Natural killer cell (primary cell): ENCODE data around the gene C1orf198. TPM values are rescaled to one million over a fixed set of nuclear protein-coding genes. Genes with fewer than 3 reads are reported as not detected.

ENCODE experiments used
- ATAC-seq, 3 donors: fragments of 150-1000 bp in 2 of 3; fragments of 200-7000 bp in 1 of 3; cut with Tn5 transposase; 1 replicate in 1 of 3; 2 replicates in 2 of 3; pipeline ENCODE4 v1.10.0; 2021; ENCODE audit warnings: mild to moderate bottlenecking in 2 of 3, moderate library complexity in 2 of 3
- DNase-seq, 2 donors: peaks; one replicate each; pipeline versions ENCODE4 v3.0.0 to v3.0.0-alpha.2; 2013 to 2021; ENCODE audit warnings: mixed read lengths in 1 of 2
- H3K27ac ChIP-seq: one replicate; pipeline ENCODE4 v1.5.1; 2013; ENCODE audit warnings: mild to moderate bottlenecking, low read length
- H3K27me3 ChIP-seq: one replicate; pipeline ENCODE4 v1.6.1; 2013; ENCODE audit warnings: low read length; ENCODE audit not compliant: control insufficient read depth, insufficient read depth
- H3K36me3 ChIP-seq: one replicate; pipeline ENCODE4 v1.6.1; 2013; ENCODE audit warnings: low read length; ENCODE audit not compliant: control insufficient read depth, insufficient read depth
- H3K4me1 ChIP-seq: one replicate; pipeline ENCODE4 v1.6.1; 2013; ENCODE audit warnings: low read length; ENCODE audit not compliant: control insufficient read depth, insufficient read depth
- H3K4me3 ChIP-seq: one replicate; pipeline ENCODE4 v1.5.1; 2013; ENCODE audit warnings: low read length
- H3K9me3 ChIP-seq: one replicate; pipeline ENCODE4 v1.6.1; 2013; ENCODE audit warnings: low read length; ENCODE audit not compliant: control insufficient read depth, insufficient read depth
- H3K27ac Mint-ChIP-seq, 2 donors: one replicate each; pipeline ENCODE4 v1.8.0; 2022; ENCODE audit warnings: mild to moderate bottlenecking in 2 of 2, mixed read lengths in 2 of 2, moderate library complexity in 1 of 2
- H3K27me3 Mint-ChIP-seq, 2 donors: one replicate each; pipeline ENCODE4 v1.8.0; 2022; ENCODE audit warnings: low read depth in 2 of 2, mixed read lengths in 2 of 2
- H3K36me3 Mint-ChIP-seq: one replicate; pipeline ENCODE4 v1.8.0; 2022; ENCODE audit warnings: mixed read lengths
- H3K4me1 Mint-ChIP-seq, 2 donors: one replicate each; pipeline ENCODE4 v1.8.0; 2022; ENCODE audit warnings: mixed read lengths in 2 of 2
- H3K4me3 Mint-ChIP-seq: one replicate; pipeline ENCODE4 v1.8.0; 2022; ENCODE audit warnings: mild to moderate bottlenecking, moderate library complexity, mixed read lengths
- H3K9me3 Mint-ChIP-seq, 2 donors: one replicate each; pipeline ENCODE4 v1.8.0; 2022; ENCODE audit warnings: mixed read lengths in 2 of 2
- WGBS: methylation state at CpG from one replicate; pipeline ENCODE4 v1.1.7; 2013; ENCODE audit warnings: missing lambda C conversion rate; ENCODE audit not compliant: insufficient coverage; 5-methylcytosine and 5-hydroxymethylcytosine counted together
- intact Hi-C: fragments of 100-400 bp; cut with micrococcal nuclease; formaldehyde crosslinking; loops from one replicate; pipeline ENCODE4 v1.14.2; 2022
- total RNA-seq, 4 donors: library from RNA; stranded (reverse); fragments of 120-200 nt in 1 of 4; gene quantifications; one replicate each; pipeline versions ENCODE4 v1.2.3 to v1.2.4, GENCODE V29; 2013 to 2022
- TF ChIP-seq, protein P1 (sequence below): fragments of 200-600 bp; IDR thresholded peaks from one replicate; pipeline ENCODE4 v1.8.0; 2022; ENCODE audit warnings: antibody characterized with exemption

C1orf198 gene
- total RNA-seq, 3 donors from 2014 or later (not counting 1 experiment from before 2014, with no cell fraction given) = 2.4 to 3.2 (median 3.1) TPM

DNA sequence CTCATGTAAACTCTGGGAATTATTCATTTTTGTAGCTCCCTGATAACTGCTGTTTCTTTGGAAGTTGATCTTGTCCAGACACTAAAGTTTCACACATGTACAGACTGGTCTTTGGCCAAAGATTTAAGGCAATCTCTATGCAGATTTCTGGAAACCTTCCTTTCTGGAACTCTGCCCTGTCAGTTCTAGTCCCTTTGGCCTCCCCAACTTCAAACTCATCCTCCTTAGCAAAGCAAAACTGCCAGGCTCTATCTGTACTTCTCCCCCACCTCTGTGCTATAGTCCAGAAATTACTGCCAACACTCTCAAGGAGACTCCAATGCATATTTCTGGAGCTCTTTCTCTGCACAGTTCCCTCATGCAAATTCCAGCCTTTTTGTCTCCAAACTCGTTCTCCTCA lies 36.5 kb downstream of the C1orf198 start:
- TF ChIP-seq, protein P1, sequence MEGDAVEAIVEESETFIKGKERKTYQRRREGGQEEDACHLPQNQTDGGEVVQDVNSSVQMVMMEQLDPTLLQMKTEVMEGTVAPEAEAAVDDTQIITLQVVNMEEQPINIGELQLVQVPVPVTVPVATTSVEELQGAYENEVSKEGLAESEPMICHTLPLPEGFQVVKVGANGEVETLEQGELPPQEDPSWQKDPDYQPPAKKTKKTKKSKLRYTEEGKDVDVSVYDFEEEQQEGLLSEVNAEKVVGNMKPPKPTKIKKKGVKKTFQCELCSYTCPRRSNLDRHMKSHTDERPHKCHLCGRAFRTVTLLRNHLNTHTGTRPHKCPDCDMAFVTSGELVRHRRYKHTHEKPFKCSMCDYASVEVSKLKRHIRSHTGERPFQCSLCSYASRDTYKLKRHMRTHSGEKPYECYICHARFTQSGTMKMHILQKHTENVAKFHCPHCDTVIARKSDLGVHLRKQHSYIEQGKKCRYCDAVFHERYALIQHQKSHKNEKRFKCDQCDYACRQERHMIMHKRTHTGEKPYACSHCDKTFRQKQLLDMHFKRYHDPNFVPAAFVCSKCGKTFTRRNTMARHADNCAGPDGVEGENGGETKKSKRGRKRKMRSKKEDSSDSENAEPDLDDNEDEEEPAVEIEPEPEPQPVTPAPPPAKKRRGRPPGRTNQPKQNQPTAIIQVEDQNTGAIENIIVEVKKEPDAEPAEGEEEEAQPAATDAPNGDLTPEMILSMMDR = no peak
- Mint-ChIP-seq H3K4me1 (no peaks in the 10 kb centered on the region), H3K4me3 (no peak overlapping the region), H3K27ac (no peak overlapping the region), H3K27me3 (peaks cover 9 to 34% of the 10 kb centered on the region in 2 donors), H3K36me3 (no peaks in the 10 kb centered on the region), H3K9me3 (no peaks in the 10 kb centered on the region)
- DNase-seq (no peak), ATAC-seq (no peak)
- Histone ChIP-seq H3K4me1 (no peaks in the 10 kb centered on the region), H3K4me3 (no peak overlapping the region), H3K27me3 (no peaks in the 10 kb centered on the region), H3K27ac (no peak overlapping the region), H3K36me3 (no peaks in the 10 kb centered on the region), H3K9me3 (peaks cover 3% of the 10 kb centered on the region)
- WGBS = 76% methylated on average over 1 of the region's 1 CpG
- intact Hi-C loops = no loop called here

GRCh38 chr1:230828421-230828820 lies 39.9 kb downstream of the C1orf198 start:
- 84% methylated on average over 3 of the region's 4 CpGs for WGBS
- ATAC-seq (no peak), DNase-seq (no peak)
- Histone ChIP-seq H3K4me3 (no peak overlapping the region), H3K4me1 (no peaks in the 10 kb centered on the region), H3K9me3 (peaks cover 3% of the 10 kb centered on the region), H3K36me3 (no peaks in the 10 kb centered on the region), H3K27me3 (no peaks in the 10 kb centered on the region), H3K27ac (no peak overlapping the region)
- intact Hi-C loops = no loop called here
- H3K4me1 Mint-ChIP-seq = no peaks in the 10 kb centered on the region
- H3K9me3 Mint-ChIP-seq = no peaks in the 10 kb centered on the region
- H3K27ac Mint-ChIP-seq = no peak overlapping the region
- TF ChIP-seq, protein P1 = no peak
- H3K27me3 Mint-ChIP-seq = peaks cover 9 to 24% of the 10 kb centered on the region in 2 donors
- no peak overlapping the region for H3K4me3 Mint-ChIP-seq
- no peaks in the 10 kb centered on the region for H3K36me3 Mint-ChIP-seq

DNA sequence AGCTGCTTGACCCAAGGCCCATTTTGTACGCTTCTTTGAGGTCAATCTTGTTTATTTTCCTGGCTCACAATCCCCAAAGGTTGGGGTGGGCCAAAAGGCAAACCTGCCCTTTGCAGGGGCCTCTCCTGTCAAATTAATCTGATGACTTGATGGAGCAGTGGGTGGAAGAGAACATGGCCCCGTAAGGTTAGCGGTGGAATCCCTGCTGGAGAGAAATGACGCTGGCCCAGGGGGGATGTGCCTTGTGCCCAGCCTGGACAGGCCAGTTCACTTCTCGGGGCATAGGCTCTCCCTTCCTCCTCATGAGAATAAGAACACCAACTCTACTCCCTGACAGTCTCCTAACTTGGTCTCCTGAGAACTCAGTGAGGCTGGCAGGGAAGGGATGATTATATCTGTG lies 40.5 kb downstream of the C1orf198 start:
- peaks cover 6 to 17% of the 10 kb centered on the region in 2 donors for H3K27me3 Mint-ChIP-seq
- no peaks in the 10 kb centered on the region for H3K9me3 Mint-ChIP-seq
- no peak for ATAC-seq
- intact Hi-C loops = no loop called here
- 94% methylated on average over 5 of the region's 5 CpGs for WGBS
- no peaks in the 10 kb centered on the region for H3K27me3 ChIP-seq
- no peak for DNase-seq
- H3K4me1 Mint-ChIP-seq = no peaks in the 10 kb centered on the region
- no peak overlapping the region for H3K4me3 Mint-ChIP-seq
- no peaks in the 10 kb centered on the region for H3K36me3 ChIP-seq
- H3K4me1 ChIP-seq = no peaks in the 10 kb centered on the region
- no peak overlapping the region for H3K27ac Mint-ChIP-seq
- no peaks in the 10 kb centered on the region for H3K36me3 Mint-ChIP-seq
- TF ChIP-seq, protein P1 = no peak
- H3K9me3 ChIP-seq = peaks cover 3% of the 10 kb centered on the region
- H3K27ac ChIP-seq = no peak overlapping the region
- H3K4me3 ChIP-seq = no peak overlapping the region

GRCh38 chr1:230827081-230827681 lies 41.1 kb downstream of the C1orf198 start:
- TF ChIP-seq, protein P1 = no peak
- Mint-ChIP-seq H3K9me3 (no peaks in the 10 kb centered on the region), H3K27me3 (peaks cover 6 to 13% of the 10 kb centered on the region in 2 donors), H3K4me3 (no peak overlapping the region), H3K36me3 (no peaks in the 10 kb centered on the region), H3K27ac (no peak overlapping the region), H3K4me1 (no peaks in the 10 kb centered on the region)
- DNase-seq = no peak
- Histone ChIP-seq H3K27ac (no peak overlapping the region), H3K9me3 (peaks cover 3% of the 10 kb centered on the region), H3K4me1 (no peaks in the 10 kb centered on the region), H3K36me3 (no peaks in the 10 kb centered on the region), H3K4me3 (no peak overlapping the region), H3K27me3 (no peaks in the 10 kb centered on the region)
- intact Hi-C loops = no loop called here
- no peak for ATAC-seq
- WGBS = 82% methylated on average over 7 of the region's 7 CpGs
